ENCODE data around the gene ZNF593OS. TPM values are rescaled to one million over a fixed set of nuclear protein-coding genes. Genes with fewer than 3 reads are reported as not detected.

ZNF593OS gene
- total and polyA plus RNA-seq, 10 of the 15 experiments (the other 5 are each of a cell fraction or from before 2014, with no cell fraction given): 0.16 to 1.7 (median 0.59) TPM; not detected in 6

- H3K36me3 ChIP-seq (ENCODE audit: control insufficient read depth in 2 of 2, insufficient read depth in 2 of 2, low read length in 1 of 2): peaks cover 0 to 6% of the 10 kb centered on the region in 2 experiments; a peak in 1 of 4 replicates
- H3K4me2 ChIP-seq (ENCODE audit: control insufficient read depth, insufficient read depth): peak overlapping the region; percentile 15; the same call in 1 of the 2 replicates
- peaks cover 4% of the 10 kb centered on the region for H3K4me1 ChIP-seq (ENCODE audit: control insufficient read depth, insufficient read depth, low read length)
- no peaks in the 10 kb centered on the region for H3K9me3 ChIP-seq (replicated peaks; ENCODE audit: control insufficient read depth, insufficient read depth, low read length)
- DNase-seq (ENCODE audit: low read depth, low spot score) (no peak), ATAC-seq (no peak), FAIRE-seq (no peak)
- no peaks in the 10 kb centered on the region for H3K27me3 ChIP-seq (replicated peaks in 1 of 2; ENCODE audit: control insufficient read depth in 2 of 2, insufficient read depth in 2 of 2, low read length in 1 of 2)
- intact Hi-C loops (cut with micrococcal nuclease; ENCODE audit: unreplicated experiment) (no loop called here), in situ Hi-C loops (cut with MboI) (no loop called here)
- WGBS (ENCODE audit: insufficient coverage, insufficient replicate concordance, low lambda C conversion rate, missing lambda C conversion rate): 76% methylated on average over 1 of the region's 1 CpG
- H3K27ac ChIP-seq (ENCODE audit: control insufficient read depth, insufficient read depth): peak overlapping the region; percentile 27; the same call in 1 of the 2 replicates
- no peaks in the 10 kb centered on the region for H3K79me2 ChIP-seq (ENCODE audit: control insufficient read depth, insufficient read depth, low read length)
- peak overlapping the region; percentile 26; the same call in 1 of the 2 replicates for H3K9ac ChIP-seq (ENCODE audit: control insufficient read depth, insufficient read depth, low read length)
- no peak overlapping the region; the same call in none of the 2 replicates for H2AFZ ChIP-seq (ENCODE audit: control insufficient read depth, low read depth, low read length)
- no peak overlapping the region for H3K4me3 ChIP-seq
- ChIA-PET CTCF (interaction anchor here (0.5 to 8.3 kb wide), 11 partner anchors 13 to 291 kb away, joined by 3 to 92 read pairs (median 4); partner anchors contain the start of genes CEP85 and PAFAH2), POLR2A (interaction anchor here (1.3 to 2.0 kb wide), 2 partner anchors 13 to 15 kb away, joined by 5 to 13 read pairs; partner anchors contain the start of gene PDIK1L), SMC1A (ENCODE audit: uncharacterized antibody, unreplicated experiment) (interaction anchor here (0.7 to 2.3 kb wide), 10 partner anchors 11 to 253 kb away, joined by 3 to 21 read pairs (median 7); partner anchors contain the start of gene CEP85), RAD21 (ENCODE audit: unreplicated experiment) (interaction anchor here (0.8 to 2.4 kb wide), 6 partner anchors 11 to 192 kb away, joined by 3 to 19 read pairs (median 4); partner anchors contain the start of genes CD52, PAFAH2 and PDIK1L)
- no peaks in the 10 kb centered on the region for H4K20me1 ChIP-seq (ENCODE audit: control insufficient read depth, insufficient read depth)
- no TSS peak for BruUV-seq (replicated peaks)
- TF ChIP-seq ZBTB33 (IDR thresholded peaks at IDR 0.05): no peak
- TF ChIP-seq E4F1 (IDR thresholded peaks at IDR 0.05; ENCODE audit: borderline replicate concordance, partially characterized antibody): no peak
- no peak for TF ChIP-seq SKIL (IDR thresholded peaks at IDR 0.05; ENCODE audit: low read depth, poor library complexity, severe bottlenecking)
- TF ChIP-seq SMAD5 (IDR thresholded peaks at IDR 0.05; ENCODE audit: low read depth): no peak
- no peak for TF ChIP-seq ZNF592 (IDR thresholded peaks at IDR 0.05)
- TF ChIP-seq SREBF2 (IDR thresholded peaks at IDR 0.05; ENCODE audit: low read length): no peak
- TF ChIP-seq ETV6 (conservative IDR thresholded peaks at IDR 0.05 in 1 of 2, IDR thresholded peaks at IDR 0.05 in 1 of 2; ENCODE audit: borderline replicate concordance in 1 of 2, low read depth in 1 of 2): no peak
- TF ChIP-seq HCFC1 (IDR thresholded peaks at IDR 0.05; ENCODE audit: low read length): no peak
- no peak for TF ChIP-seq SIN3A (IDR thresholded peaks at IDR 0.05; ENCODE audit: low read depth, low read length)
- no peak for TF ChIP-seq ZNF384 (IDR thresholded peaks at IDR 0.05; ENCODE audit: borderline replicate concordance, low read depth, low read length)
- TF ChIP-seq ZBED1 (IDR thresholded peaks at IDR 0.05; ENCODE audit: borderline replicate concordance): no peak
These were observed 45.7 kb downstream of the ZNF593OS start for GRCh38 chr1:26125946-26126320.

Data from GM12878 (cell line).